DND-41 (cell line): ENCODE results near the gene MALRD1.

Source experiments
- CTCF ChIP-seq: IDR thresholded peaks from 2 replicates; pipeline ENCODE4 v1.5.1; 2012; ENCODE audit warnings: borderline replicate concordance, low read length, moderate library complexity, mild to moderate bottlenecking; ENCODE audit not compliant: poor library complexity, severe bottlenecking; ENCODE audit errors: extremely low read depth
- EZH2 ChIP-seq: IDR thresholded peaks from 3 replicates; pipeline ENCODE4 v1.6.1; 2012; ENCODE audit warnings: borderline replicate concordance, low read depth, mild to moderate bottlenecking, moderate library complexity, low read length, inconsistent platforms; ENCODE audit not compliant: severe bottlenecking

GRCh38 chr10:19195698-19196097 lies 147.1 kb downstream of the MALRD1 start:
- no peak for TF ChIP-seq CTCF
- no peak for TF ChIP-seq EZH2
